Epidermal melanocyte (primary cell): ENCODE data around the gene DGKA.
"Not testable (repeated sequence)": the region's sequence is repeated elsewhere in the genome, so short reads cannot be mapped to it uniquely, and the experiment has no call there.

Source experiments
- DNase-seq: peaks from one replicate; pipeline ENCODE4 v3.0.0; 2011; ENCODE audit warnings: low spot score; ENCODE audit not compliant: insufficient read length

Gene DGKA

GRCh38 chr12:55930771-55931316, at the start of gene DGKA:
TSS of gene DGKA (plus strand) at chr12:55931162. CDS start at chr12:55936504, 5,342 bp downstream.
- DNase-seq = peak; percentile 59

- DNase-seq = no peak
These were observed 45.8 kb upstream of the DGKA start for GRCh38 chr12:55885113-55885512.

GRCh38 chr12:55891310-55891709, 39.7 kb upstream of the DGKA start:
- DNase-seq = no peak

- DNase-seq = no peak
These were observed 37.2 kb upstream of the DGKA start for GRCh38 chr12:55893723-55894122.

- no peak for DNase-seq
These were observed 31.9 kb upstream of the DGKA start for GRCh38 chr12:55899082-55899481.

GRCh38 chr12:55901881-55902490, 29.0 kb upstream of the DGKA start:
- no peak for DNase-seq

GRCh38 chr12:55906056-55906455, 24.9 kb upstream of the DGKA start:
- no peak for DNase-seq

GRCh38 chr12:55908726-55909512, 22.0 kb upstream of the DGKA start:
- DNase-seq = peak; percentile 50

- no peak for DNase-seq
These were observed 21.5 kb upstream of the DGKA start for GRCh38 chr12:55909513-55909884.

- no peak for DNase-seq
These were observed 18.1 kb upstream of the DGKA start for GRCh38 chr12:55912908-55913307.

- no peak for DNase-seq
These were observed 15.5 kb upstream of the DGKA start for GRCh38 chr12:55915482-55915859.

- not testable (repeated sequence) for DNase-seq
These were observed 11.9 kb upstream of the DGKA start for GRCh38 chr12:55919032-55919431.

GRCh38 chr12:55922126-55922525, 8.8 kb upstream of the DGKA start:
- no peak for DNase-seq

- not testable (repeated sequence) for DNase-seq
These were observed 7.3 kb upstream of the DGKA start for GRCh38 chr12:55923648-55924047.

- no peak for DNase-seq
These were observed 5.6 kb upstream of the DGKA start for GRCh38 chr12:55925371-55925770.

- no peak for DNase-seq
These were observed 4.9 kb upstream of the DGKA start for GRCh38 chr12:55925870-55926737.

GRCh38 chr12:55926738-55927587, 4.0 kb upstream of the DGKA start:
- DNase-seq = peak; percentile 98

- peak; percentile 37 for DNase-seq
These were observed 3.1 kb upstream of the DGKA start, which contains the start of gene PYM1 for GRCh38 chr12:55927588-55928502. TSS of gene PYM1 (minus strand) at chr12:55927894. CDS start at chr12:55927761, 133 bp downstream.

GRCh38 chr12:55929306-55929791, 1.6 kb upstream of the DGKA start:
- no peak for DNase-seq
